Fibroblast of the aortic adventitia (primary cell): ENCODE results near the gene ESF1. TPM values are rescaled to one million over a fixed set of nuclear protein-coding genes. Genes with fewer than 3 reads are reported as not detected.

Experiments used
- DNase-seq: peaks from one replicate; pipeline ENCODE4 v3.0.0-alpha.2; 2010; ENCODE audit warnings: low read depth
- H3K4me3 ChIP-seq: 2 replicates; pipeline ENCODE4 v1.5.1; 2011; ENCODE audit warnings: low read depth, mild to moderate bottlenecking, control low read depth, low read length, moderate library complexity
- CTCF ChIP-seq: IDR thresholded peaks from 2 replicates; pipeline ENCODE4 v1.5.1; 2011; ENCODE audit warnings: mild to moderate bottlenecking, low read length, control low read depth, inconsistent platforms; ENCODE audit not compliant: insufficient read depth
- total RNA-seq: library from RNA; depleted of rRNA; stranded (reverse); fragments of >200 nt; gene quantifications from 2 replicates; pipeline ENCODE4 v1.2.3, GENCODE V29; 2012; ENCODE audit warnings: low replicate concordance

ESF1 gene
- total RNA-seq, 1 donor: 15.6 TPM

- no peak overlapping the region for H3K4me3 ChIP-seq
- no peak for DNase-seq
- TF ChIP-seq CTCF: no peak
Observed at GRCh38 chr20:13778827-13779226, 5.9 kb downstream of the ESF1 start.

DNA sequence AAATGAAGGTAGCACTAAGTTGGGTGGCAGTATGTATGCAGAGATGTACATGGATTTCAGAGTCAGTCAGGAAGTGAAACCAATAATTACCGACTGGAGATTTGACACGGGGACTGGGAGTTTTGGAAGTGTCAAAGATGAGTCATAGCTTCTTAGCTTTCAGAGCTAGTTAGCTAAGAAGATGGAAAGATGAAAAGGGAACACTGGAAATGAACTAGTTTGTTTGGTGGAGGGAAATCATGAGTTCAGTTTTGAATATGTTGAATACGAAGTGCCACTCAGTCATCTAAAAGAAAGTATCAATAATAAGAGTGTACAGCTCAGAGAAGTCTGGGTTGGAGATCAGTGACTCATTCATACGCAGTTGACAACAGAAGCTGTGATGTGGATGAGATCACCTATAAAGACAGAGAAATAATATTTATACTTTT lies 7.5 kb downstream of the ESF1 start:
- TF ChIP-seq CTCF: no peak
- no peak overlapping the region for H3K4me3 ChIP-seq
- DNase-seq: no peak

GRCh38 chr20:13775867-13776266 lies 8.9 kb downstream of the ESF1 start:
- DNase-seq: no peak
- TF ChIP-seq CTCF: no peak
- H3K4me3 ChIP-seq: no peak overlapping the region

GRCh38 chr20:13772529-13772928 lies 12.2 kb downstream of the ESF1 start:
- H3K4me3 ChIP-seq: no peak overlapping the region
- no peak for DNase-seq
- TF ChIP-seq CTCF: no peak

GRCh38 chr20:13771853-13772453 lies 12.8 kb downstream of the ESF1 start:
- DNase-seq: peak; percentile 44
- peak; percentile 37 for TF ChIP-seq CTCF
- no peak overlapping the region for H3K4me3 ChIP-seq

- DNase-seq: no peak
- no peak overlapping the region for H3K4me3 ChIP-seq
- TF ChIP-seq CTCF: no peak
Observed at GRCh38 chr20:13770141-13770540, 14.6 kb downstream of the ESF1 start.

DNA sequence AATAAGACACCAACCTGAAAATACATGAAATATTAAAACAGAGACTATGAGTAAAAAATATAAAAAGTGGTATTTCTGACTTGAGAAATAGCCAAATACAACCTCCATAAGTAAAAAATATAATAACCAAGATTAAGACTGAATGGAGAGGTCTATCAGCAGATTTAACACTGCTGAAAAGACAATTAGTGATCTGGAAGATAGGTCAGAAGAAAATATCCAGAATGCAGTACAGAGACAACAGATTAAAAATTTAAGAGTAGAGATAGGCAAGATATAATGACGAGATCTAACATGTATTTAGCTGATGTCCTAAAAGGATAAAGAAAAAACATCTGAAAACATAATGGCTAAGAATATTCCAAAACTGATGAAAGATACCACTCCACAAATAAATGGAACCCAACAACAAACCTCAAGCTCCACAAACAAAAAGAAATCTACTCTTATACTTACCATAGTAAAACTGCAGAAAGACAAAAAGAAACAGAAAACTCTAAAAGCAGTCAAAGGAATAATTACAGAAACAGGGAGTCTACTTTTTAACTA lies 18.8 kb downstream of the ESF1 start:
- no peak for DNase-seq
- no peak overlapping the region for H3K4me3 ChIP-seq
- TF ChIP-seq CTCF: no peak
